VCaP (cell line): ENCODE results near the gene WFDC1.

Source experiments
- H3K27ac ChIP-seq: fragments of 450-650 bp; 2 replicates; pipeline ENCODE4 v1.5.1; 2017
- CTCF ChIP-seq: fragments of 450-650 bp; conservative IDR thresholded peaks from 2 replicates; pipeline ENCODE4 v1.5.1; 2017; ENCODE audit warnings: mild to moderate bottlenecking, moderate library complexity

WFDC1 gene

GRCh38 chr16:84321932-84322331 lies 27.3 kb downstream of the WFDC1 start:
- H3K27ac ChIP-seq: no peak overlapping the region
- no peak for TF ChIP-seq CTCF

GRCh38 chr16:84322749-84323148 lies 28.1 kb downstream of the WFDC1 start:
- no peak for TF ChIP-seq CTCF
- no peak overlapping the region for H3K27ac ChIP-seq

- TF ChIP-seq CTCF: no peak
- no peak overlapping the region for H3K27ac ChIP-seq
These were observed 28.9 kb downstream of the WFDC1 start for GRCh38 chr16:84323606-84324005.

GRCh38 chr16:84324434-84325262 lies 30.0 kb downstream of the WFDC1 start:
- H3K27ac ChIP-seq: no peak overlapping the region
- no peak for TF ChIP-seq CTCF

GRCh38 chr16:84326545-84326944 lies 31.9 kb downstream of the WFDC1 start:
- TF ChIP-seq CTCF: no peak
- H3K27ac ChIP-seq: no peak overlapping the region

GRCh38 chr16:84327926-84328505 lies 33.3 kb downstream of the WFDC1 start:
- no peak overlapping the region for H3K27ac ChIP-seq
- no peak for TF ChIP-seq CTCF

GRCh38 chr16:84329016-84329415 lies 34.3 kb downstream of the WFDC1 start:
- no peak for TF ChIP-seq CTCF
- no peak overlapping the region for H3K27ac ChIP-seq
